IMR-90 (cell line): ENCODE data around the gene GAL3ST2.

Experiments
- FOS ChIP-seq: fragments of 150-350 bp; IDR thresholded peaks from 2 replicates; pipeline ENCODE4 v1.6.1; 2016; ENCODE audit warnings: low read depth, low read length
- MAZ ChIP-seq: IDR thresholded peaks from 2 replicates; pipeline ENCODE4 v1.6.1; 2012; ENCODE audit warnings: low read depth, mild to moderate bottlenecking, low read length, improper control_type of control experiment, moderate library complexity, borderline replicate concordance
- MXI1 ChIP-seq: IDR thresholded peaks from 2 replicates; pipeline ENCODE4 v1.6.1; 2012; ENCODE audit warnings: low read depth, mild to moderate bottlenecking, low read length, moderate library complexity, borderline replicate concordance
- POLR2A ChIP-seq: IDR thresholded peaks from 2 replicates; pipeline ENCODE4 v1.6.1; 2012; ENCODE audit warnings: mild to moderate bottlenecking, low read depth, low read length
- RAD21 ChIP-seq: IDR thresholded peaks from 2 replicates; pipeline ENCODE4 v1.6.1; 2012; ENCODE audit warnings: low read length, improper control_type of control experiment
- TF ChIP-seq, protein P1 (sequence below): conservative IDR thresholded peaks from 2 replicates; pipeline ENCODE4 v1.5.1; 2012; ENCODE audit warnings: mild to moderate bottlenecking, low read depth, low read length, improper control_type of control experiment

DNA sequence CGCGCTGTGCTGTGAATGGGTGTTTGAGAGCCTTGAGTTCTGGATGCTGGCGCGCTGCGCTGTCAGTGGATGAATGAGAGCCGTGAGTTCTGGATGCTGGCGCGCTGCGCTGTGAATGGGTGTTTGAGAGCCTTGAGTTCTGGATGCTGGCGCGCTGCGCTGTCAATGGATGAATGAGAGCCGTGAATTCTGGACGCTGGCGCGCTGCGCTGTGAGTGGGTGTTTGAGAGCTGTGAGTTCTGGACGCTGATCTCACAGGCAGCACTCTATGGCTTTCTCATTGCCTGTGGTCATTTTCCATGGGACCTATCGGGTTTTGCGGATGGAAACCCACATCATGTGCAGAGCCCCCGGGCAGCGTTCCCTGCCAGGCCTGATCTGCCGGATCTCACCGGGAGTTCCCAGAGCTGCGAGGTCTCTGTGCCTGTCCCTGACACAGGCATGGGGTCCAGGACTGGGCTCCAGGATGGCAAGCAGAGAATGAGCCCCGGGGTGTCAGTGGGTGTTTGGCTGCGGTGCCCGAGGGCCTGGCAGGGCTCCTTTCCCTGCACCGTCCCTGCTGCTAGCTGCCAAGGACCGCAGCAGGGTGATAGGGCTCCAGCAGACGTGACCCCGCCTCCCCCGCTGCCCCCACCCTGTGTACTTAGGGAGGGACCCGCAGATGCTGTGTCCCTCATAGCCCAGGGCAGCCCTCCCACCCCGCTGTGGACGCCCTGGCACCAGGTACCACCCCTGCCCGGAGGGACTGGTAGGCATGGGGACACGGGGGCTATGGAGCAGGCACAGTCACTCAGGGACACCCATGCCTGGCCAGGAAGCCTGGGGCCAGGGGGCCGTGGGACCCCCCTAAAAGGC lies 72.4 kb downstream of the GAL3ST2 start:
- TF ChIP-seq, protein P1, sequence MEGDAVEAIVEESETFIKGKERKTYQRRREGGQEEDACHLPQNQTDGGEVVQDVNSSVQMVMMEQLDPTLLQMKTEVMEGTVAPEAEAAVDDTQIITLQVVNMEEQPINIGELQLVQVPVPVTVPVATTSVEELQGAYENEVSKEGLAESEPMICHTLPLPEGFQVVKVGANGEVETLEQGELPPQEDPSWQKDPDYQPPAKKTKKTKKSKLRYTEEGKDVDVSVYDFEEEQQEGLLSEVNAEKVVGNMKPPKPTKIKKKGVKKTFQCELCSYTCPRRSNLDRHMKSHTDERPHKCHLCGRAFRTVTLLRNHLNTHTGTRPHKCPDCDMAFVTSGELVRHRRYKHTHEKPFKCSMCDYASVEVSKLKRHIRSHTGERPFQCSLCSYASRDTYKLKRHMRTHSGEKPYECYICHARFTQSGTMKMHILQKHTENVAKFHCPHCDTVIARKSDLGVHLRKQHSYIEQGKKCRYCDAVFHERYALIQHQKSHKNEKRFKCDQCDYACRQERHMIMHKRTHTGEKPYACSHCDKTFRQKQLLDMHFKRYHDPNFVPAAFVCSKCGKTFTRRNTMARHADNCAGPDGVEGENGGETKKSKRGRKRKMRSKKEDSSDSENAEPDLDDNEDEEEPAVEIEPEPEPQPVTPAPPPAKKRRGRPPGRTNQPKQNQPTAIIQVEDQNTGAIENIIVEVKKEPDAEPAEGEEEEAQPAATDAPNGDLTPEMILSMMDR: no peak
- TF ChIP-seq POLR2A (no peak), RAD21 (no peak), MXI1 (no peak), MAZ (no peak), FOS (no peak)
